NCI-H1436 treated with DMSO at 0.1 percent for 48 hours (cell line): Measurements from ENCODE around the gene SBF2.
"Not testable (repeated sequence)": the region's sequence is repeated elsewhere in the genome, so short reads cannot be mapped to it uniquely, and the experiment has no call there.

Source experiments
- DNase-seq: peaks from one replicate; lab custom pipeline; 2025; lab: John Stamatoyannopoulos, UW

The SBF2 gene

DNA sequence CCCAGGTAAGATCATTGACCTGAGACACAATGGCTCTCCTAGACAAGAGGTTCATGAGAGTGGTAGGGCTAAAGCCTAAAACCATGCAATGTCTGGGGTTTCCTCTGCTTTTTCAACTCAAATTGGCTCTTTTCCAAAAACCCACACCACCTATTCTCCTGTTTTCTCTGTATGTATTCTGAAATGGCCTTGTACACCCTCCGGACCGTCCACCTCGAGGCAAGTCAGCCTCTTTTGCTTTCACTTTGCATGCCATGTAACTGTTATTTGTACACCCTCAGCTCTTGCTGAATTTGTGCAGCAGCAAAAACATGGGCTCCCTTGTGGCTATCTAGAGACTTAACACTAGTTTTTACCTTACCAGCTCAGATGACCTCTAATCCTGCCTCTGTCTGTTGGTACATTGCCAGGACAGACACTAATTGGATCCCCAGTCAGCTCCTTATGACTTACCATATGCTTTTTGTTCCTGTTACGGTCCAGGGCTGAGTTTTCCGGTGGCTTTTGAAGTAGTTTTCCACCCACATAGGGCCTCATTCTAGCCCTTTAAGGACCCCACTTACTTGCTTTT is 288.0 kb downstream of the SBF2 start:
- DNase-seq, result no peak

DNA sequence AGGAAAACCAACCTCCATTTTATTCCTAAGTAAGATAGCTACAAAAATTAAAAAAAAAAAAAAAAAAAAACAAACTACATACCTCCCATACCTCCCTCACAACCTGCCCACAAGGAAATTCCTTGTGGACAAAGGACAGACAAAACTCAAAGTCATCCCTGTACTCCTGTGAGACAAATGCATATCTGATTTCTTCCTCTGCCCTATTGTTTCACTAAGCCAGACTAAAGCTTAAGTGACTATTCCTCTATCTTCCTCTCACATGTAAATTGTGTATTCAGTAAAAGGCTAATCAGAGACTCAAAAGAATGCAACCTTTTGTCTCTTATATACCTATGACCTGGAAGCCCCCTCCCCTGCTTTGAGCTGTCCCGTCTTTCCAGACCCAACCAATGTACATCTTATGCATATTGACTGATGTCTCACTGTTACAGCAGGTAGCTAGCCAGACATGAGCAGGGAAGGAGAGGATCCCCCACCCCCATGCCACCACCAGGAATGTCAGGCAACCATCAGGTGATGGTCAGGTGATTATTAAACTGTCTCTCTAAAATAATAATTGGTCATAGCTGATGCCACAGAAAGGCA is 289.4 kb downstream of the SBF2 start:
- no peak for DNase-seq

DNA sequence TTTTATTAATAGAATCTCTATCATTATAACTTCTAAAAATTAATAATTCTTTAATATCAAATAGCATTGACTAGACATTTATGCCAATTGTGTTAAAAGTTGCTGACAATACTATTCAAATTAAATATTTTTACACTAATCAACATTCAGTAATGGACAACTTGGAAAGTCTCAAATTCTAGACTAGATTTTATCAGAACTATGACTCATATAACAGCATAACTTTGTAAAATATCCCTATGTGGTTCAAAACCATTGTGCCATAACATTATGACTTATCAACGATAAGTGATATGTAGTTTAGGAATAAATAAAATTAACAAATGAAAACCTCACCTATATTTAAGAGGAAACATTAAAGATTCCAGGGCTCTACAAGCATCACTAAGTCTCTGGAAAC is 291.8 kb downstream of the SBF2 start:
- no peak for DNase-seq

DNA sequence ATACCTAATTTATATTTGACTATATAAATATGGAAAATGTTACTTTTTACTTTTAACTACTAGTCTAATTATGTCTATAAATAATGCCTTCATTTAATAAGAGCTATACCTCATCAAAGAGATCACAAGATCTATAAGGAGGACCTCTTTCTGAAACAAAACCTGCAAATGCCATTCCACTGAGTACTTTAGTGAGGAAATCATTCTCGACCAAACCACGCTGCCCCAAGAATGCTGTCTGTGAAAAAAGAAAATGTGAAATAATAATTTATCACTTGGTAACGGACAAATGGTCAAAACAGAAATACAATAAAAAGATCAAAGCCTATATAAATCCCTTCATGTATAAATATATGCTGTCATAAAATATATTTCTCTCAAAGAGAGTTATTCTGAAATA is 301.7 kb downstream of the SBF2 start:
- no peak for DNase-seq

DNA sequence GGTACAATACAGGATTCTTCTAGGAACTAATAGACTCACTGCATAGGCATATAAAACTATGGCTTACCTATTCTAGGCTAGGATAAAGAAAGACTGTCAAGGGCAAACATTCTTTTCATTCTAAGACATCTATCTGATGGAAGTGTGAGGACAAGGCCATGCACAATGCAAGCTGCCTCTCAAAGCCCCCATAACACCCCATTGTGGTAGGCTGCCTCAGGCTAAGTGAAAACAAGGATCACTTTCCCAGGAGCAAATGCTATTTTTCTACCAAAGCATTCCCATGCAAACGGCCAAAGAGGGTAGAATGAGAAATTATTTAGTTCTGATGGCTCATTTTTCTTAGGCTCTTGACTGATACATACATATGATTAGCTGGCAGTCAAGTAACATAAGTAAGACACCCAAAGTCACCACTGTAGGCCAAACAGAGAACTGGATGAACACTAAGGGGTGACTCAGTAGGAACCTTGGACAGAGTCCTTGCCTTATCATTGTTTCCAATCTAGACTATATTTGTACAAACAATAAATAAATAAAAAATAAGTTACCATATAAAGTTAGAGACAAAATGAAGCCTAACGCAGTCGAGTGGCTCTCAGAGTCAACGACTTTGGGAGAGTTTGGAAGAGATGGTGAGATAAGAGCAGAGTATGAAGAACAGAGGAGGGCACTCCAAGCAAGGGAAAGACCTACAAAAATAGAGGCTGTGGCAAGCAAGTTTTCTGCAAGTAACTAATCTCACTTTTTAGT is 303.6 kb downstream of the SBF2 start:
- no peak for DNase-seq

DNA sequence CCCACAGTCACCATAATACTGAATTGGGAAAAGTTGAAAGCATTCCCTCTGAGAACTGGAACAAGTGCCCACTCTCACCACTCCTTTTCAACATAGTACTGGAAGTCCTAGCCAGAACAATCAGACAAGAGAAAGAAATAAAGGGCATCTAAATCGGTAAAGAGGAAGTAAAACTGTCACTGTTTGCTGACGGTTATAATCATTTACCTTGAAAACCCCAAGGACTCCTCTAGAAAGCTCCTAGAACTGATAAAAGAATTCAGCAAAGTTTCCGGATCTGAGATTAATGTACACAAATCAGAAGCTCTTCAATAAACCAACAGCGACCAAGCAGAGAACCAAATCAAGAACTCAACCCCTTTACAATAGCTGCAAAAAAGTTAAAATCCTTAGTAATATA is 306.7 kb downstream of the SBF2 start:
- DNase-seq, result not testable (repeated sequence)

DNA sequence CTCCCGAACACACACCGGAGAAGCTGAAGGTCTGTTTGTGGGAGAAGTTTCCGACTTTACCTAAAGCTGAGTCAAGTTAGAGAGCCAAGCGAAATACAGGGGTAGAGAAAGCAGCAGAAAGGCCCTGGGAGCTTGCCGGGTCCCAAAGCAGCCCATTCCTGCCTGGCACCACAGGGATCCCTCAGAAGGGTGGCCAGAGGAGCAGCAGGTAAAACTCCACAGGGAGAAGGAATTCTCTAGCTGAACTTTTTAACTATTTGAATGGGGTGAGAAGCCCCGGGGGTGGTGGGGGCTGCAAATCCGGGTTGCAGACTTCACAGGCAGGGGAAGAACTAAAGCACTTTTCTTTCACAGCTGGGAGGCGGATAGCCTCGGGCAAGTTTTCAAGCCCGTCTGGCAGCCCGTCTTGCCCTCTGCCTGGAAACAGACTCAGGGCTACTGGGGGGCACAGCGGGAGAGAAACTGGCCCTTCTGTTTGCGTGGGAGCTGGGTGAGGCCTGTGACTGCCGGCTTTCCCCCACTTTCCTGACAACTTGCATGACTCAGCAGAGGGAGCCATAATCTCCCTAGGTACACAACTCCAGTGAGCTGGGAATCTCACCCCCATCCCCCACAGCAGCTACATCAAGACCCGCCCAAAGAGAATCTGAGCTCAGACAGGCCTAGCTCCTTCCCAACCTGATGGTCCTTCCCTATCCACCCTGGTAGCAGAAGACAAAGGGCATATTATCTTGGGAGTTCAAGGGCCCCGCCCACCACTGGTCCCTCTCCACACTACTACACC is 311.0 kb downstream of the SBF2 start:
- no peak for DNase-seq

DNA sequence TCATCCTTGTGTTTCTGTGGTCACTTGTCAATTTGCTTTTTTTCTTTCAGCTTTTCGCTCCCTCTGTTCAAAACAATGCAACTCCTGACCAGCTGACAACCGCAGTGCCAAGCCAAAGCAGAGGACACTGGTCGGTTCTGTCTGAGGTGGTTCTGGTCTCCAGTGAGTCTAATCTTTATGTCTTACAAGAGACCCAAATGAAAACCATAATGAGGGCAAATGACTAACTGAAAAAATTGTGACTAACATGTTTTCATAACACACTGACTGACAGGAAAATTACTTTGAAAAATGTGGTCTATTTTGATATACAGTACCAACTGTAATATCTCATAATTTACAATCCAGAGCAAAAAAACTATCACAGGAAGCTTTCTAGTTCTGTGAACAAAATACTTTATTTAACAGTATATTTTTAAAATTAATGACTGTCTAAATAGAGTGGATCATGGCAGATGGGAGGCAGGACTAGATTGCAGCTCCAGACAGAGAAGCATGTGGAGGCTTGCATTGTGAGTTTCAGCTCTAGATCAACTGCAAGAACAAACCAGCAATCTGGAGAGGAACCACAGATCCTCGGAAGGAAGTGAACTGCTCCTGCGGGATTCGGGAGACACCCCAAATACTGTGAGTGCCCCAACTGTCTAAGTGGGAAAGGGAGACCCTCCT is 311.8 kb downstream of the SBF2 start:
- no peak for DNase-seq

DNA sequence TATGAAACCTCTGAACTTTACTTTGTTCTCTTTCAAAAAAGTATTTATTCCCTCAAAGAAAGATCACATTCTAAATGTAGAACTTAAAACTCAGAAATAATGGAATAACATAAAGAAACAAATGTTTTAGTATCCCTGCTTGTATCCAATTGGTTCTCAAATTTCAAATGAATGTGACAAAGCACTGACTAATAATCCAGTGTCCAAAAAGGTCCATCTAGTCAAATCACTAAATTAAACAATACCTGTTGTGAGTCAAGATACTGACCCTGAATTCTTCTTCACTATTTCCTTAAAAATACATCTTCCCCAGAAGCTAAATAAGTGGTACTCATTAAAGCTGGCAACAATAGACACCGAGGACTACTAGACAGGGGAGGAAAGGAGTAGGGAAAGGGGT is 313.1 kb downstream of the SBF2 start:
- DNase-seq, result no peak

DNA sequence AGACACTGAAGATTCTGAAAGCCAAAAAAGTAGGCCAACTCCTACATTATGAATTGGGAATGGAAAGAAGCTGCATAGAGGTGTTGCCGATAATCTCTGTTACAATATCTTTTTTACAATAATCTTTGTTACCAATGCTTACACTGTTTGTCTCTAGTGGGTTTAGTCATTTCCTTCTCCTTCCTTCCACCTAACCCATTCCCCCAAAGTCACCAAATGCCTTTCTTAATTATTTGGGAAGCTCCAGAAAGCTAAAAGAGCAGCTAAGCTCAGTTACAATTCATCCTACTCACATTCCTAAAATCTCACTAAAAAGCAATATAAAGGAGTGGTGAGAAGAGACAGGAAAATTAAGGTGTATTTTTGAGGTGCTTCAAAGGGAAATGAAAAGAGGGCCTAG is 316.5 kb downstream of the SBF2 start:
- DNase-seq, result no peak

DNA sequence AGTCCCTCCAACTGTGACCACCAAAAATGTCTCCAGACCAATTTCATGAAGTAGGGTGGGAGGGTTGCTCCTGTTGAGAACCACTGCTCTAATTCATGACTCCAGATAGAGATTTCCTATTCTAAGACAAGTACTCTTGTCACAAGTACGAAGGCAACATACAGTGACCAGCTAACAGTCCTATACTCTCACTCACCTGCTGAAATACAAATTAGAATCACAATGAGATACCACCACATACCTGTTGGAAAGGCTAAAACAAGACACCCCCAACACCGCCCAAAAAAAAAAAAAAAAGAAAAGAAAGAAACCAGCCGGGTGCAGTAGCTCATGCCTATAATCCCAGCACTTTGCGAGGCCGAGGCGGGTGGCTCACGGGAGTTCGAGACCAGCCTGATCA is 319.6 kb downstream of the SBF2 start:
- no peak for DNase-seq

DNA sequence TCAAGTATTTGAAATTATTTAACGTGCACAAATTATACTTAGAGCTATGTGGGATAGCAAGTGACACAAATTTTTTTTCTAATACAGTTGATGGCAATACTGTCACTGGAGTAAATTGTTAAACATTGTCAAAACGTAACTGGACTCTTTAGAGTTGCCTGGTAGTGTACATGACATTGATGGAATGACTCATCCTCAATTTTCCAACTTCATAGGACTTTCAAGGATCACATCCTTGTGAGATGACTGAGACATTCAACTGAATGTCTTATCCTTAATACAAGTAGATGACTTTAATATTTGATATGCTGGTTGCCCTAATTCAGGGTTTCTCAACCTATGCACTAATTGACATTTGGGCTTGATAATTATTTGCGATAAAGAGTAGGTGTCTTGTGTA is 320.1 kb downstream of the SBF2 start:
- no peak for DNase-seq

DNA sequence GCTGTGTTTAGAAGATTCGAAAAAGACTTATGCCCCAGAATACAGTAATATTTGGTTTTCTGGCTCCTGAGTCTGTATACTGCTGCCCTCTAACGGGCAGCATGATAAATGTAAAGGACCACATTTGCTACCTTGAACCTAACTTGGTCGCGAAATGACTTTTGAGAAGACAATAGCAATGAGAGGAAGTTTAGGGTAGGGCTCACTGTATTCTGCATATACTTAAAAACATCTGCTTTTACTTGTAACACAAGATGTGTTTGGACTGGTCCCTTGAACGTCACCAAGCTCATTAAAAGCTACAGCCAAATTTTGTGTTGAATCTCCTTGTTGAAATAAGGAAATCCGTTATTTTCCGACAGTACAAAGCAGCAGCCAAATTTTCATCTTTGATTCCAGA is 321.0 kb downstream of the SBF2 start:
- no peak for DNase-seq

DNA sequence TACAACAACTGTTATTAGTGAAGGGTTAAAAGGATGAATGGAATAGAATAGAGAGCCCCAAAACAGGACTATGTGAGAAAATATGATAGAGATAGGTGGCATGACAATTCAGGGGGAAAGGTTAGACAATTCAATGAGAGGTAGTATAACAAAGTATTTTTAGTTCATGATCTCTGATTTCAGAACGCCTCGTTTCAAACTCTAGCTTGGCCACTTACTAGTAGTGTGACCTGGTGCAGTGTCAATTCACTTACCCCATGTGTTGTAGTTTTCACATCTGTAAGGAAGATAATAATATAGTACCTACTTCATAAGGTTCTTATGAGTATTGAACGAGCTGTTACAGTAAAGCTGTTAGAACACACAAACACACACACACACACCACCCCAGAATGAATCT is 322.1 kb downstream of the SBF2 start:
- DNase-seq, result no peak

DNA sequence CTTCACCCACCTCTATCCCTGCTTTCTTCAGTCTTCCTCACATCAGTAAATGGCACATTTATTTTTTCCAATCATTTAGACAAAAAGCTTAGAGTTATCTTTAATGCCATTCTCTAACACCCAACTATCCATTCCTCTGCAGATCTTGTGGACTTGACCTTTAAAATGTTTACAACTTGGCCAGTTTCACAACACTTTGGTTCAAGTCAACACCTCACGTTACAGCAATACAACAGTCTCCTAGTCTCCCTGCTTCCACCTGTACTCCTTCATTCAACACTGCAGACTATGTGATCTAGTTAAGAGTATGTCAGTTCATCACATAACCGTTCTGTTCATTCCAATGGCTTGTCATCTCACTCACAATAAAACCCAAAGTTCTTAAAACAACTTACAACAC is 325.0 kb downstream of the SBF2 start:
- DNase-seq, result no peak

DNA sequence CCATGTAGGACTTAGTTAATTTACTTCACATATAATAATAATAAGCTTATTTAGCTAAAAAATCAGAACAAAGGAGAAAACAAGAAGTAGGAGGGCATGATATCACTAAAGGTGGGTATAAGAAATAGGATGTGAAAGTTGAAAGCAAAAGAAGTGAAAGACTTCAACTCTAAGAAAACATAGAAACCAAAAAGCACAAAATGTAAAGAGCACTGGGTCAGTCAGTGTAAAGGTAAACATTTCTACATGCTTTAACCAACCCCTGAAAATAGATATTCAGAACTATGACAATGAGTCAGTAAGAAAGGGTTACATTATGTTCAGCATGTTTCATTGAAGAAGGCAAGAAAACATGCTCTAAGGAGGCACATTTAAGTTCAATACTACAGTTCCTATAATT is 331.3 kb downstream of the SBF2 start:
- DNase-seq, result no peak

DNA sequence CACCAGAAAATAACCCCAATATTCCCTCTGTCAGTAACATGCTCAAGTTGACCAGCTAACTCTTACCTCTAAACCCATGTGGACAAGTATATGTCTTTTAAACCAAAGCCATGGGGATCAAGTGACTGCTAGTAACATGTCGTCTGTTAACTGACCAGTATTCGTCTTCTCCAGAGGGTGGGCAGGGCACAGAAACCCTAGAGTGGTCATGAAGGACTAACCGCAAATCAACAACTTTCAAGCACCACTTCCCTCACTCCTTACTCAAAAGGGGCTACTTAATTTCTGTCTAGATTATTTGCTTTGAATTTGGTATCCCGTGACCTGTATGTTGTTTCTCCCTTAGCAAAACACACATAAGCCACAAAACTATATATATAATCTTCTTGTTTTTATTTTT is 336.9 kb downstream of the SBF2 start:
- DNase-seq, result no peak

DNA sequence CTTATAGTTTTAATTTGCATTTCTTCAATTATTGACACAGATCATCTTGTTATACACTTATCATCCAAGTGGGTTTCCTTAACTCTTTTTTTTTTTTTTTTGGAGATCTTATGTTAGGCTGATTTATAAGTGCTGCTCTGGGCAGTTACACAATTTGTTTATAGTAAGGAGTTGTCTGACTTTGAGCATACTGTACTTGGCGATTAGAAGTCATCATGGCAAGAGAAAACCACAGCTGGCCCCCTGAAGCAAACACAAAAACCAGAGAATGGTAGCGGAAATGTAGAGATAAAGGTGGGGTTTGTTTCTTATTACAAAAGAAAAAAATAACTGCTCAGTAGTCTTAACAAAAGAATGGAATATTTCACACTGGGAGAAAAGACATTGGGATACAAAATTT is 337.5 kb downstream of the SBF2 start:
- DNase-seq, result no peak

DNA sequence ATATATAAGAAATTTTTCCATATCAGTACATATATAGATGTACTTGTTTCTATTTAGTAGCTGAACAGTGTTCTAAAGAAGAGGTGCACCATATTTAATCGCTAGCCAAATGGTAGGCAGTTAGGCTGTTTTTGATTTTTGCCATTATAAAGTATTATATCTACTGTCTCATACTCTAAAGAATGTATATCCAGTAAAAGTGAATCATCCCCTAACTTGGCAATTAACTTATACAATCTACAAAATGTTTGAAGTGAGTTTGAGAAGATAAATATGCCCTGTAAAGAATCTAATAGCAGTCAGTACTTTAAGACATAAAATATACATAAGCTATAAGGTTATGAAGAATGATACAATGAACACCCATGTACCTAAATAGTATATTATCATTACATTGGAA is 338.6 kb downstream of the SBF2 start:
- no peak for DNase-seq

DNA sequence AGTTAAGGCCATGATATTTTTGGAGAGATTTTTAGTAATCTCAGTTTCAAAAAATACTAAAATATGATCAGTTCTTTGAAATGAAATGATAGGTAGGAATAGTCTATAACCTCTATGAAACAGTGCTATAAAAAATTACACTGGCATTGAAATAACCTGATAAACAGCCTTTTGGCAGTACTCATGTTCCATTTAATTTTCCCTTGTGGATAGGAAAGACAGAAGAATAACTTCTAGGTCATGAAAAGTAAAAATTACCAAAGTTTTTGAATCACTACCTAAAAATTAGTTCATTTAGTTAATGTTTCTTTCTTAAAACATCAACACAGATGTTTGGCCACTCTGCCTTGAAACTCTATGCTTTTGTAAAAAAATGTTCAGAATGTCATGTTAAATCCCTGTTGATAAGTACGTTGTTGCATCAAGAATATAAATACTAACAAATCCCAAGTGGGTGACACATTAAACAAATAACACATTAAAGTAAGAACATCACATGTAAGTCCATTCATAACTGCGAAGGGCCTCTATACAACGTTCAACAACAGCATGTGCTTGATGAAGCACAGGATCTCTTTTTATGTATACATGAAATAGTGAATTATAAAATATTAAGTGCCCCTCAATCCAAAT is 339.9 kb downstream of the SBF2 start:
- DNase-seq, result no peak

DNA sequence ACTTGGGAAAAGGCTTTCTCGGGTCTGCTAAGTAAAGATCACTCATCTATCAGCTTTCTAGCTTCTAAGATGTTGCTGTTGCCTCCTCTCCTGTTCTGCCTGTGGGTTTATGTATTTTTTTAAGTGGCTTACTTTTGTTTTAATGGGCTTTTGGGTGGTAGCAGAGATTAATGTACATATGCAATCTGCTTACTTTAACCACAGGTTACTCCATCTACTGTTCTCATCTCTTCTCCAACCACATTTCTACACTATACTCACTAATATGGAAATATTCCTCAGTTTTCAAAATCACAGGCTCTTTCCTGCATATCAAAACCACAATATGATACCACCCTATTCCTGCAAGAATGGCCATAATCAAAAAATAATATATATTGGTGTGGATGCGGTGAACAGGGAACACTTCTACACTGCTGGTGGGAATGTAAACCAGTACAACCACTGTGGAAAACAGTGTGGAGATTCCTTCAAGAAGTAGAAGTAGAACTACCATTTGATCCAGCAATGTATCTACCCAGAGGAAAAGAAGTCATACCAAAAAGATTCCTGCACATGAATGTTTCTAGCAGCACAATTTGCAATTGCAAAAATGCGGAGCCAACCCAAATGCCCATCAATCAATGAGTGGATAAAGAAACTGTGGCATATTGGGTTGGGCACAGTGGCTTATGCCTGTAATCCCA is 341.4 kb downstream of the SBF2 start:
- no peak for DNase-seq
